Cerebellar cortex (tissue), 1 donor: ENCODE results near the gene KCNS1.

Experiments used
- DNase-seq: peaks from one replicate; pipeline ENCODE4 v3.0.0-alpha.2; 2015; ENCODE audit warnings: low spot score

KCNS1 gene

GRCh38 chr20:45105317-45105716 is 4.4 kb upstream of the KCNS1 start:
- no peak for DNase-seq

GRCh38 chr20:45104786-45105185 is 3.9 kb upstream of the KCNS1 start:
- no peak for DNase-seq

GRCh38 chr20:45103072-45103471 is 2.1 kb upstream of the KCNS1 start:
- no peak for DNase-seq

- no peak for DNase-seq
Measured at GRCh38 chr20:45101333-45101850, 465 bp upstream of the KCNS1 start.

- DNase-seq, result no peak
Measured at GRCh38 chr20:45098103-45098773, 2.7 kb downstream of the KCNS1 start.

GRCh38 chr20:45097485-45098102 is 3.3 kb downstream of the KCNS1 start:
- DNase-seq, result no peak

- DNase-seq, result no peak
Measured at GRCh38 chr20:45096781-45097180, 4.1 kb downstream of the KCNS1 start.

GRCh38 chr20:45095805-45096238 is 5.1 kb downstream of the KCNS1 start:
- peak; percentile 56 for DNase-seq

GRCh38 chr20:45094864-45095574 is 5.9 kb downstream of the KCNS1 start:
- DNase-seq, result no peak

GRCh38 chr20:45094201-45094600 is 6.7 kb downstream of the KCNS1 start:
- no peak for DNase-seq

GRCh38 chr20:45092898-45093297 is 8.0 kb downstream of the KCNS1 start:
- DNase-seq, result no peak

- no peak for DNase-seq
Measured at GRCh38 chr20:45091366-45091765, 9.6 kb downstream of the KCNS1 start.

GRCh38 chr20:45090481-45090880 is 10.4 kb downstream of the KCNS1 start:
- no peak for DNase-seq

- no peak for DNase-seq
Measured at GRCh38 chr20:45088247-45088646, 12.7 kb downstream of the KCNS1 start.

- no peak for DNase-seq
Measured at GRCh38 chr20:45087814-45088213, 13.1 kb downstream of the KCNS1 start.

GRCh38 chr20:45087097-45087790 is 13.7 kb downstream of the KCNS1 start:
- no peak for DNase-seq

- no peak for DNase-seq
Measured at GRCh38 chr20:45085867-45086266, 15.1 kb downstream of the KCNS1 start.

- no peak for DNase-seq
Measured at GRCh38 chr20:45085289-45085688, 15.6 kb downstream of the KCNS1 start.

GRCh38 chr20:45083127-45083526 is 17.8 kb downstream of the KCNS1 start:
- DNase-seq, result no peak

GRCh38 chr20:45082468-45082867 is 18.5 kb downstream of the KCNS1 start:
- no peak for DNase-seq

GRCh38 chr20:45080867-45081624 is 19.9 kb downstream of the KCNS1 start:
- no peak for DNase-seq

GRCh38 chr20:45077559-45077958 is 23.4 kb downstream of the KCNS1 start:
- DNase-seq, result no peak
